NCI-H226 (cell line): ENCODE results near the gene NCKAP5.

Source experiments
- DNase-seq: peaks from one replicate; pipeline ENCODE4 v3.0.0-alpha.2; 2015

The NCKAP5 gene

DNA sequence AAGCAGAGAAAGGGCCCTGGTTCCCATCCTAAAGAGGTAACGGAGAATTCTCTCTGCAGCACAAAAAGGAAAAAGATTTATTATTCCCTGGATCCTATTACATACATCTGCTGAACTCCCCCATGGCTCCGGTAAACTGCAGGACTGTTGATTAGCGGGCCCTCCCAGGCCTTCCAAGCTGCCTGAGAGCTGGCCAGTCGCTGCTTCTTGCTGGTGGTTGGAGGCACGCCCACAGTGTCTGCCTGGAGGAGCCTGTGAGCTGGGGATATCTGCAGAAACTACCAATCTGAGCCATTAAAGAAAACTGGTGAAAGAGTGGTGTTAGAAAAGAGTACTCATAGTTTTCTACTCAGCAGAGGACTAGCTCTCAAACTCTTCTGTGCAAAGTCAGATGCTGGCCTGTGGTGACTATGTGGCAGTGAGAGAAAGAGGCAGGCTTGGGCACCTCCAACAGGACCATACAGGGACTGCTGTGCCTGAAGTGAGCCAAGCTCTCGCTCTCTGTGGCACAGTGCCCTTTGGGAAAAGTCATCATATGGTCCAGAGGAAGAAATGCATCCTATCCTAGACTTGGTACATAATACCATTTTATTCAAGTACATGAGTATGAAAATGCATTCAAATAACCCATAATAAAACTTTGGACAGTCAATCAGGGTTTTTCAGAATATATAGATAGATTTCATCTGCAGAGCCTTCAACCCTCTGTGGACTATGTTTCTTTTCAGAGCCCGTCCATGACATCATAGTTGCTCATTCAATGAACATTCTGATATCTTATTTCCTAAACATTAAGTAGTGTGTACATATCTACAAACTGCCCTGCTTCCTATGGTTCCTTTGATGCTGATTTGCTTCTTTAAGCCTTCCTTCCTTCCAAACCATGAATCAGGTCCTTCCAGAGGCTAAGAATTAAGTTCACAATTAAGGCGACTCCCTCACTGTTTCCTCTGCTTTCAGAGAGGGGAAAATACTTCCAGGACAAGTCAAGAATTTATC is 656.2 kb downstream of the NCKAP5 start:
- DNase-seq, result no peak

DNA sequence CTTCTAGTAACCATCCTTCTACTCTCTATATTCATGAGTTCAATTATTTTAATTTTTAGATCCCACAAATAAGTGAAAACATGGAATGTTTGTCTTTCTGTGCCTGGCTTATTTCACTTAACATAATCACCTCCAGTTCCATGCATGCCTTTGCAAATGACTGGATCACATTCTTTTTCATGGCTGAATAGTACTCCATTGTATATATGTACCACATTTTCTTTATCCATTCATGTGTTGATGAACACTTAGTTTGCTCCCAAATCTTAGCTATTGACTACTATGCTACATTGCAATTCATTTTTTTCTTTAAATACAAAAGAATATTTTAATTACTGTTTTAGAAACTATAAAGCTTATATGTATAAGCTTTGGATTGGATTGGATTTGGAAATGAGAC is 657.8 kb downstream of the NCKAP5 start:
- DNase-seq, result no peak

DNA sequence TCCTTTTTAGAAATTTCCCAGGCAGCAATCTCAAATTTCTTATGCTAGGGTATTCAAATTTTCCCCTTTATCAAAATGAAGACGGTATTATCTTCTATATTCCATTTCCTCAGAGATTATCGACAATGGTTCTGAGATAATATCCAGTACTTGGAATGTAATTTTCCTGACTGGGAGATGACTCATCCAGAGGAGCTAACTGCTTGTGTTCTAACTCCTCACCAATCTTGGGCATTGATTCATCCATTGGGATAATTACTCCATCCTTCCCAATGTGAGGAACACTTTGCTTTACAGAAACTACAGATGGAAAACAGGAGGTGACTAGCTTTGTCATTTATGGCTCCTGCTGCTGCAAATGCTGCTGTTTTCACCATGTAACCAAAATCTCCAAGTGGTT is 658.8 kb downstream of the NCKAP5 start:
- DNase-seq, result no peak

DNA sequence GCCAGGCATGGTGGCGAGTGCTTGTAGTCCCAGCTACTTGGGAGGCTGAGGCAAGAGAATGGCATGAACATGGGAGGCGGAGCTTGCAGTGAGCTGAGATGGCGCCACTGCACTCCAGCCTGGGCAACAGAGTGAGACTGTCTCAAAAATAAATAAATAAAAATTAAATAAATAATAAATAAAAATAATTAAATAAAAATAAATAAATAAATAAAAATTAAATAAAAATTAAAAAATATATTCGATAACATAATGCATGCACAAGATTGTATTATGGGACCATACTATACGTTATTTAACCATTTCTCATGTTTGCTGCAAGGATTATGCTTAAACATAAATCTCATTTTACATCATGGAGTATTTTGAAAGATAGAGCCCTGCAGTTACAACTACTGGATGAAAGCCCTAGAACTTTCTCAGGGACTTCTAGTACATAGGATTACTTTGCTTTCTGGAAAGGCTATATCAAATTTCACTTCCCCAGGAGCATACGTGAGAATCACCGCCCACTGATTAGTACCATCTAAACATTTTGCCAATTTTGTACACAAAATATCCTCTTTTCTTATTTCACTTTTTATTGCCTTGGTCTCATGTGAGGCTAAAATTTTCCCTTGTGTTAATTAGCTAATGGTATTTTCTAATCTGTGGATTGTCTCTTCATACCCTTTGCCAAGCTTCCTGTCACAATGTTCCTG is 664.0 kb downstream of the NCKAP5 start:
- no peak for DNase-seq

DNA sequence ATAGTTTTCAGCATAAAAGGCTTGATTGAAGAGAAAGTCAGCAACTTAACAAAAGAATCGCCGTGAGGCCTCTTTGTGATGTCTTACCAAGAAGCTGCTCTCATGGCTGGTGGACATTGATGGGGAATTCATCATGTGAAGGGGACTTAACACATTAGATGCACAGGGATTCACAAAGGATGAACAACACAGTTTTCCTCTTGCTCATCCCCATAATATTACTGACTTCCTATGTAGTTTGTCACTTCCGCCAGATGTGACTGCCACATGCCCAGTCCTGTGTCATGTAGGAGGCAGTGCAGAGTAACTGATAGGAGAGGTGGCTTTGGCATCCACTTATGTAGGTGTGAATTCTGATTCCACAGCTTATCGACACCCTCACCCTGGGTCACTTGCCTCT is 665.6 kb downstream of the NCKAP5 start:
- no peak for DNase-seq

DNA sequence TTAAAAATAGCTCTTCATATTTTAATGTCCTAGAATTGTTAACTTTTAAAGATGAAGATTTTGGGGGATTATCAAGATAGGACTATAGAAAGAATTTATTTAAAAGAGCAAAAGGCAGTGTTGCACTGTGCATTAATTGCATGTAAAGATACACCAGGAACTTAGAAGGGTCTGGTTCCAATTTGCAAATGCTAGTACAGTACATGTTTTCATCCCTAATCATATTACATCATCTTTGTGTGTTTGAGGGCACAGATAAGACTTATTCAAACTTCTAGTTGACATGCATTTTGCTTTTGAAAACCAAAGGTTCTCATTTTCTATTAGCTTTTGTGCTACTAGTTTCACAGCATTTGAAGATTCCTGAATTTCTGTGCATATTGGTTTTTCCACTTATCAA is 666.6 kb downstream of the NCKAP5 start:
- no peak for DNase-seq

DNA sequence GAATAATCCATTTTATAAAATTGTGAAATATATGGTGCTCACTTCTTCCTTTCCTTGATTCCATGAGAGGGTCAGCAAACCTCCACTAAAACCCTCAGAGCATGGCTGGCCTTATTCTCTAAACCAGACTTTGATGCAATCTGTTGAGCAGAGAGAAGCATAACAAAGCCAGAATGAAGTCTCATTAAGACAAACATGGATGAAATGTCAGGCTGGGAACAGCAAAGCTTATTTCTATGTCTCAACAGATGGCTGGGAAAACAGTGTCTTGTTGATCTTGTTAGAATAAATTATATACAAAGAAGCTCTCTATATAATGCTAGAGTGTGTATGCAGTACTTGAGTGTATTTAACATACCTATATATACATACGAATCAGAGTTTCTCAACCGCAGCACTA is 671.2 kb downstream of the NCKAP5 start:
- no peak for DNase-seq

DNA sequence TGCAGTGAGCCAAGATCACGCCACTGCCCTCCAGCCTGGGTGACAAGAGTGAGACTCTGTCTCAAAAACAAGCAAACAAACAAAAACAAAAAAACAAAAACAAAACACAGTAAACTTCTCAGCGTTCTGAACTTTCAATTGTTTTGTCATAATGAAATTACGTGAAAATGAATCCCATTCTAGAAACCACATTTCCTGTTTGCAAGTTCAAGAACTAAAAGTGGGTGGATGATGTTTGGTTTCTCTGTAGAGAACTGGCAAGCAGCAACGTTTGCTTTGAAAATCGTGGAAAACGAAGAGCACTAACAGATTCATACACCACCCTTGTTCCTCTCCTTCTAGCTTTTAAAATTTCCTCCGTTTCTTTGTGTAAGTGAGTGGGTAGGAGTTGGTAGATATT is 672.2 kb downstream of the NCKAP5 start:
- no peak for DNase-seq

DNA sequence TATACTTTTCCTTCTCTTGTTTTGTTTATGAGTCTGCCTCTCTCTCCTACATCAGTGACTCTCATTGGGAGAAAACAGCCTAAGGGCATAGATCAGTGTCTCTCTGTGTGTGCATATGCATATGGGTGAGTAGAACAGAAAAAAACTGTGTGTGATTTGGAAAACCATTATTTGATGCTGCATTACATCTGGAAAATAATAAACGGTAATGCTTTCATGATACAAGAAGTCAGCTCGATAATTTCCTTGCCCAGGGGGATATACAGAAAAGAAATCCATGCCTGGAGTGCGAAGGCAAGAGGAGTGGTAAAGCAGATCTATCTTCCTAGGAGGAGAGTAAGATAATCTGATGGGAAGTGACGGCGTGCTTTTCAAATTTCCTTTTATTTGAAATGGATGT is 676.8 kb downstream of the NCKAP5 start:
- DNase-seq, result no peak

DNA sequence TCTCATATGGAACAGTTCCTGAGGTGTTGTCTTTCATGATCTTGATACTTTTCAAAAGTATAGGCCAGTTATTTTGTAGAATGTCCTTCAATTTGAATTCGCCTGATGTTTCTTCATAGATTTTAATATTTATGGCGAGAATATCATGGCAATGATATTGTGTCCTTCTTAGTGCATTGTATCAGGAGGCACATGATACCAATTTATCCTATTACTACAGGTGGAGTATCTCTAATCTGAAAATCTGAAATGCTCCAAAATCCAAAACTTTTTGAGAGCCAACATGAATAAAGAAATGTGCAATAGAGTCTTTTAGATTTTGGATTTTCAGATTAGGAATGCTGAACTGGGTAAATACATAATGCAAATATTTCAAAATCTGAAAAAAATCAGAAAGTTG is 681.7 kb downstream of the NCKAP5 start:
- DNase-seq, result no peak

DNA sequence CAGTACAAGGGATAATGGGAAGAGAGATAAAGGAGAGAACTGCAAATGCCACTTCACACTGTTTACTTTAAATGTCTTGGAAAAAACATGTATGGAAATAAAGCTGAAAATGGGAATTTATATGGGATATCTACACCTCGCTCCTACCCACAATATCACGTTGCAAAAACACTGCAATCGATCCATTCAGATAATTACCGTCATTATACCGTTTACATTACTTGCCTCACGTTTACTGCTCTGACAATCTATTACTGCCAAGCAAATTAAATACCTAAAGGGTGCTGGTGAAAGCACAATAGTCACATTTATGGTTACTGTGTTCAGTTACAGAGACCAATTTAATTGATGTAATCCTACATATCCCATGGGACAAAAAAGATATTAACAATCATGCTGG is 683.6 kb downstream of the NCKAP5 start:
- DNase-seq, result no peak

DNA sequence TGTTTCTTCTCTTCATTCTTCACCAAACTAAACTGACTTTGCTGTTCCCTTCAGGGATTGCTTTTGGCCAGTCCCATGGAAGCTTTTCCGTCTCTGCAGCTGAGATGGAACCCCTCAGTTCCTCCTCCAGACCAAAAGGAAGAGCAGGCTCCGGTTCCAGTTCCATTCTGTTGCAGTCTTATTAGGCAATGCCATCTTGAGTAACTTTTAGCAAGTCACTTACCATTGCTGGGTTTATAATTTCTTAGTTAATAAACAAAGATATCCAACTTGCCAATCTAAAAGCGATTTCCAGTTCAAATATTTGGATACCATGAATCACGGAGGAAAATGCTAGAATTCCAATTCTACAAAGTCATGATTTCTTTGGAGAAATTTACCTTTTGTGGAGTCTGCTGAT is 684.0 kb downstream of the NCKAP5 start:
- no peak for DNase-seq

DNA sequence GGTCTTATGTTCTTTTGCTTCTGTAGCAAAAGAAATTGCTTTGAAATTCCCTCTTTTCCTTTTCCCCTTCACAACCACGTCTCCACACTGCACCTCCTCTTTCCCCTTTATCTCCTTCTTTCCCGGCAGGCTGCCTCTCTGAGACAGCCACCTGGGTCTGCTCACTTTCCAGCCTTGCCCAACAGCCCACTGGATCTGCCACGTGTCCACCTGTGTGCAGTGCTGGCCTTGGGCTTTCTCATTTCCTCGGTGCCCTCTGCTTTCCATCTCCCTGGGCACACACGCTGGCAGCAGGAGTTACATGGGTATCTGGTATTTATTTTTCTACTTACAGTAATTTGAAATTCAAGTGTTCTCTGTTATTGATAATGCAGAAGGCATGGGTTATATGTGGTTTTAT is 684.8 kb downstream of the NCKAP5 start:
- no peak for DNase-seq

DNA sequence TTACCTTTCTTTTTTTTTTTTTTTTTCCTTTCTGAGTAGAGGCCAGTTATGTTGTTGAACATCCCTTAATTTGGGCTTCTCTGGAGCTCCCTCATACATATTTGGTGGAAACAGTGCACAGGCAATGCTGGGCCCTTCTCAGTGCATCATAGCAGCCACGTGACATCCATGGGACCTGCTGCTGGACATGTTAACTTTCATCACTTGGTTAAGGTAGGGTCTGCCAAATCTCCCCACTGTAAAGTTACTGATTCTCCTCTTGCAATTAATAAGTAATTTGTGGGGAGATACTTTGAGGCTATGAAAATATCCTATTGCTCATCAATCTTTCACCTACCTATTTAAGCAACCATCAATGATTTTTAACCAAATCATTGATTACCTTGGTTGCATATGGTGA is 686.7 kb downstream of the NCKAP5 start:
- no peak for DNase-seq

DNA sequence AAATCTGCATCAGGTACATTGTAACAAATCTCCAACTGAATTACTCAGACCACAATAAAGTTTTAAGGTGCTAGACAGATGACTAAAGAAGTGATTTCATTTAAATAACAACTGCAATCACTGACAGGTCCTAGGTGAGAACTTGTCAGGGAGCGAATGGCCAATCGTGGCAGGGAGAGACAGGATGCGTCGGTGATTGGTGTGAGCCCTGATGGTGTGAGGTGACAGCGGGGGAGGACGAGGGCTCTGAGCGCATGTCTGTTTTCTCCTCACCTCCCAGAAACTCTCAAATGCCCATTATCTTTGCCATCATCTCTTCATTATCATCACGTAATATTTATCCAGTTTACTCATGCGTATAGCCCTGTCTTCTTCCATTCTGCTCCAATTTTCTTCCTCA is 690.3 kb downstream of the NCKAP5 start:
- DNase-seq, result no peak

DNA sequence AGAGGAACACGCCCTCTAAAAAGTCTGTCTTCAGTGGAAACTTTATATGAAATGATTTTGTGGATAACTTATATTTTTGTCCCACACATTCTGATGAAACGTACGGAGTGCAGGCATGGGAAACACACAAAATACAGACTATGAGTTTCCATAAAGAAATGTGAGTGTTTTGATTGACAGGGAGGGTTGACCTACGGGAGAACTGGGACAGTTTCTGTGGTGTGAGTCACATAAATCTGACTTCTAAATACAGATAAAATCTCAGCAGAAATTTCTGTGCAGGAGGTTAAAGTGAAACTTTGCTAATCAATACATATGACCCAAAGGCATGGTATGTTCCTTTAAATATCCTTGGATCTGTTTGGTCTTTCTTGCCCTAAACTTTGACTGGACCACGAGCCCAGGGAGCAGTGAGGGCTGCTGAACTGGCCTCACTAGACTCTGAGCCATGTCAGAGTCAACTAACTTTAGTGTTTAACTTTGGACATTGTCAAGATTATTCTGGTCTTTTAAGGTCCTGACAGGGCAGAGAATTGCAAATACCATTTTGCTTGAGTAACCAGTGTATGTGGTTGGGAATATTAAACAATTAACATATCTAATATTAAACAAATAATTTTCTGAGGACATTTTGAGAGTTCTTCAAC is 691.4 kb downstream of the NCKAP5 start:
- no peak for DNase-seq

DNA sequence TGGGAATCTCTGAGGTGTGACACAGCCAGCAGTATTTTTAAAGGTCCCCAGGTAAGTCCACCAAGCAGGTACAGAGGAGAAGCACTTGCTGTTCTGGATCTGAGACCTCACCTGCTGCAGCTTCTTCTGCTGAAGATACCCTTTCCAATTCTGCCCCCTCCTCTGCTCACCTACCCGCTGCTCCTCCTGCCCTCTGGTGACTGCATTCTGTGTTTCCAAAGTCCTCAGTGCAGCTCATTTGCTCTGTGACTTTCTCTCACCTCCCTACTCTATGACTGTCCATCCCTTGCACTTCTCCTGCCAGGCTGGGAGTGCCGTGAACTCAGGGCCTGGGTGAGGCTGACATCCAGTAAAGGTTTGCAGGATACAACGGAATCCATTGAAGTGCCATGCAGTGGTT is 693.1 kb downstream of the NCKAP5 start:
- no peak for DNase-seq

DNA sequence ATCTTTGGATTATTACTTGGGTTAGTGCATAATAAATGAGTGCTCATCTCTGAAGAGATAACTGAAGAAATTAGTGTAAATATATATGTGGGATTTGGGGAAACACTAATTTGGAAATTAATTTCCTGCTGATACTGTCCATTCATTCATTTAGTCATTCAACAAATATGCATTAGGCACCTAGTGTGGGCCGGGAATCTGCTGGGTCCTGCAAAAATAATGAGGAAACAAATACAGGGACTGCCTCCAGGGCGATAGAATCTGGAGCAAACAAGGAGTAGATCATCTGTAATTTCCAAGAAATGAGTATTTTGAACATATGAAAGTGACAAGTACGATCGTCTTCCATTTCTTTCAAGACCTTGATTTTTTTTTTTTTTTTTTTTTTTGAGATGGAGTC is 694.5 kb downstream of the NCKAP5 start:
- no peak for DNase-seq

DNA sequence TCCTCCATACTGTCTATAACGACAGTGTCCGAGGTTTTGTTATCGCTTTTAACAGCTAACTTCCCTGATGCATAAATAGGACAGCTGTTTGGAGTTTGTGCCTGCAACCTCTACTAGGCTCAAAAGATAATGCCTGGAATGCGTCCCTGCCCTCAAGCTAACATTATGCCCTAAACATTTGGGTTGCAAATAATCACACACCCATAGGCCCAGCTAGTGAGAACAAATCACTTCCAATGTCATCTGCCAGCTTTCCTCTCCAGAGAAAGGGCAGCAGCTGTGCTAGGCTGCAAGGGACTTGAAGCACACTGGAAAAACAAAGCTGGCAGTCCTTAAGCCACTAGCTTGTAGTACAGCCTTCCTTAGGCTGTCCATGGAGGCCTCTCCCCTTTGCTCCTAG is 696.4 kb downstream of the NCKAP5 start:
- DNase-seq, result no peak

DNA sequence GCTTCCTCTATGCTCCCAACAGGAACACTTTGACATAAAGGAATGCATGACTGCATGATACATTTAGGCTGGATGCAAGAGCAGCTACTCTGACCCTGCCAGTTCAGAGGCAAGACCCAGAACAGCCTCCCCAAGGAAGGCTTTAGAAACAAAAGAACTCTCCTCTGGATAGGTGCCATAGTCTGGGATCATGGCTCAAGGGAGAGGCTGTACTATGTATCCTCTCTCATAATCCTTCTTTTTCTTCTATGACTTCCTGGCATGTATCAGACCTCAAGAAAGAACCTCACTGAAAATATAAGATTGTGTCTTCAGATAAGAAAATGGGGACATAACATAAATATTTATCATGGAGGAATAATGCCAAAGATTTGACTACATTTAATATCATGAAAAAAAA is 704.3 kb downstream of the NCKAP5 start:
- no peak for DNase-seq

DNA sequence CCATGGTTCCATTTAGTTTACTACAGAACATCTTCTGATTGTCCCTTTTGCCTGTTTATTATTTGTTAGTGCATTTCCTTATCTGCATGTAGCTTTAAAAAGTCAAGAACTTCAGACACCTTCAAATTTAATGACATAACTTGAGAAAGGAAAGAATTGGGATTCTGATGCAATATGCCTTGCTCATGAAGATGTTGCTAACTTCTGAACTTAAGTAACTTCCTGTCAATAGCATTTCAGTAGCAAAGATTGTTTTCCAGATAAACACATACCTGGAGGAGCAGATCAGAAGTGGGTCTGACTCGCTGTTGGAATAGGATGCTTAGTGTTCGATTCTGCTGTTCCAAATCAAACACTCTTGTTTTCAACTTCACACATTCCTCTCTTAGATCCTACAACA is 708.0 kb downstream of the NCKAP5 start:
- DNase-seq, result no peak

DNA sequence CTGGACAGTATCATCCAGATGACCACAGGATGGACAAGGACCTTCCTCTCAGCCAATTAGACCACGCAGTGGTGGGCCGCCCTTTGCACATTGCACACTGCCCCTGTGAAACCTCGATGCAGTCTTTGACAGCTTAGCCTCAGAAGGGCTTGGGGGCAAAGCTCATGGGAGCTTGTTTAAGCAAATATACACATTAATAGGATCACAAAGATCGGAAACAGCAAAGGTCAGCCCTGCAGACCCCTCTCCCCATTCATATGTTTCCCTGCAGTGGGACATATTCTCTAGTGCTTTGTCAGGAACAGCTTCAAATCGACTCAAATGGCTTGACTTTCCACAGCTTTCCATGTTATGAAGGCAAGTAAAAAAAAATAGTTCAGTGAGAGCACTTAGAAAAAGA is 708.7 kb downstream of the NCKAP5 start:
- DNase-seq, result no peak

DNA sequence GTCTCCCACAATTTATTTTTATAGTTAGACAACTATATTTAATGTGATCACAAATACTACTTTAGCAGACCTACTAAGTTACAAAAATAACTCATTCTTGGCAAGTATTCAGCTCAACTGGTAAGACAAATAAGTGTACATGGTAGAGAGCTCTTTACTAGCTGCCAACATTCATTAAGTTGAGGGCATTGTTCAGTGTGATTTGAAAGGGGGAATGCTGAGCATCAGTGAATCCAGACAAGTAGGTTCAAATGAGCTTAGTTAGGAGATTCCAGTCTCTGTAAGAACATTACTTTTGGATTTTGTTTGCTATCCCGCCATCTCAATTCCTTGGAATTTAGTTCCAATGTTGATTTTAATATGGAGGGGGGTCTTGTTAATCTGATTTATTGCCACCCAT is 710.9 kb downstream of the NCKAP5 start:
- DNase-seq, result no peak

DNA sequence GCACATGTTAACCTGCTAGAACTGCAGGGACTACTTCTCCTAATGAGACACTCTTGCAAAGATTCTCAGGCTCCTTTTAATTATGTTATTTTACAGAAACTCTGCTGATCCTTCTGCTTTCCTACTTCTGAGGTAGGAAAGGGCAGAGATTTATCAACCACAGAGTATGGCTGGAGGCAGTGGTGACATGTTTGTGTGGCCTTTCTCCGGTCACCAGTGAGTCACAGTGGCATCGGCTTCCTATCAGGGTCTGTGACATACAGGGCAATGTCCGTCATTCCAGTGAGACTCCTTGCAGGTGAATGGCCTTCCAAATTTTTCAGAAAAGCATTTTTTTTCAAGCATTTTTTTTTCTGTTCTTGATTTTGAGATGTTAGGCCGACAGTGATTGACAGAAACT is 717.6 kb downstream of the NCKAP5 start:
- no peak for DNase-seq
